CD14-positive monocyte (primary cell): Measurements from ENCODE around the gene YES1. TPM values are rescaled to one million over a fixed set of nuclear protein-coding genes. Genes with fewer than 3 reads are reported as not detected.

ENCODE experiments used
- DNase-seq, 3 donors: peaks; one replicate each; pipeline ENCODE4 v3.0.0-alpha.2; 2011 to 2022
- H2AFZ ChIP-seq: 2 replicates; pipeline ENCODE4 v1.6.0; 2012; ENCODE audit warnings: mild to moderate bottlenecking, low read depth, low read length, inconsistent platforms; ENCODE audit not compliant: insufficient read depth, poor library complexity, severe bottlenecking
- H3K27ac ChIP-seq, 2 donors: 1 replicate in 1 of 2; 2 replicates in 1 of 2; pipeline ENCODE4 v1.5.1; 2012 to 2013; ENCODE audit warnings: low read length in 2 of 2, control low read depth in 1 of 2, inconsistent platforms in 1 of 2, low read depth in 1 of 2, mild to moderate bottlenecking in 1 of 2
- H3K27me3 ChIP-seq, 2 donors: one replicate each; pipeline versions ENCODE4 v1.6.0 to v1.6.1; 2011 to 2013; ENCODE audit warnings: low read length in 2 of 2; ENCODE audit not compliant: control insufficient read depth in 2 of 2, insufficient read depth in 2 of 2
- H3K36me3 ChIP-seq, 2 donors: replicated peaks in 1 of 2; 1 replicate in 1 of 2; 2 replicates in 1 of 2; pipeline versions ENCODE4 v1.5.1 to v1.6.1; 2012 to 2013; ENCODE audit warnings: low read length in 2 of 2, control low read depth in 1 of 2, inconsistent platforms in 1 of 2, mild to moderate bottlenecking in 1 of 2; ENCODE audit not compliant: insufficient read depth in 2 of 2, control insufficient read depth in 1 of 2
- H3K4me1 ChIP-seq, 2 donors: 1 replicate in 1 of 2; 2 replicates in 1 of 2; pipeline versions ENCODE4 v1.5.1 to v1.6.1; 2012 to 2013; ENCODE audit warnings: low read length in 2 of 2, control low read depth in 1 of 2, inconsistent platforms in 1 of 2, mild to moderate bottlenecking in 1 of 2, moderate library complexity in 1 of 2; ENCODE audit not compliant: insufficient read depth in 2 of 2, control insufficient read depth in 1 of 2
- H3K4me2 ChIP-seq: replicated peaks from 2 replicates; pipeline ENCODE3; 2012; ENCODE audit warnings: low read length, moderate library complexity, mild to moderate bottlenecking; ENCODE audit not compliant: poor library complexity, severe bottlenecking; ENCODE audit errors: extremely low read depth
- H3K4me3 ChIP-seq, 3 experiments: fragments of 200-600 bp in 1 of 3; sonication (generic) in 1 of 3; replicated peaks in 1 of 3; 1 replicate in 2 of 3; 2 replicates in 1 of 3; pipeline ENCODE4 v1.5.1; 2011 to 2013; ENCODE audit warnings: low read length in 3 of 3, mild to moderate bottlenecking in 3 of 3, control low read depth in 2 of 3, low read depth in 2 of 3, inconsistent platforms in 1 of 3, moderate library complexity in 1 of 3
- H3K79me2 ChIP-seq: 2 replicates; pipeline ENCODE4 v1.6.0; 2012; ENCODE audit warnings: mild to moderate bottlenecking, control low read depth, inconsistent platforms, low read length, moderate library complexity; ENCODE audit not compliant: insufficient read depth
- H3K9ac ChIP-seq: 2 replicates; pipeline ENCODE4 v1.6.0; 2017; ENCODE audit warnings: low read length, mild to moderate bottlenecking; ENCODE audit not compliant: insufficient read depth, poor library complexity, severe bottlenecking
- H3K9me3 ChIP-seq, 2 donors: replicated peaks in 1 of 2; 1 replicate in 1 of 2; 2 replicates in 1 of 2; pipeline versions ENCODE4 v1.5.1 to v1.6.1; 2012 to 2013; ENCODE audit warnings: low read length in 2 of 2, control low read depth in 1 of 2; ENCODE audit not compliant: control insufficient read depth in 1 of 2, insufficient read depth in 1 of 2
- H4K20me1 ChIP-seq: 2 replicates; pipeline ENCODE4 v1.6.0; 2012; ENCODE audit warnings: mild to moderate bottlenecking, low read length, control low read depth, moderate library complexity; ENCODE audit not compliant: insufficient read depth
- H3K27ac Mint-ChIP-seq, 7 donors: one replicate each; pipeline ENCODE4 v1.8.0; 2020; ENCODE audit warnings: mild to moderate bottlenecking in 7 of 7, mixed read lengths in 7 of 7, moderate library complexity in 6 of 7, inconsistent platforms in 2 of 7
- H3K27me3 Mint-ChIP-seq, 3 donors: one replicate each; pipeline ENCODE4 v1.8.0; 2021 to 2022; ENCODE audit warnings: low read depth in 3 of 3, mild to moderate bottlenecking in 3 of 3, mixed read lengths in 3 of 3, moderate library complexity in 3 of 3, inconsistent platforms in 1 of 3
- H3K36me3 Mint-ChIP-seq, 2 donors: one replicate each; pipeline ENCODE4 v1.8.0; 2020; ENCODE audit warnings: mixed read lengths in 2 of 2, inconsistent platforms in 1 of 2, mild to moderate bottlenecking in 1 of 2
- H3K4me1 Mint-ChIP-seq: one replicate; pipeline ENCODE4 v1.8.0; 2020; ENCODE audit warnings: mild to moderate bottlenecking, mixed read lengths
- H3K4me3 Mint-ChIP-seq, 2 donors: one replicate each; pipeline ENCODE4 v1.8.0; 2020; ENCODE audit warnings: mild to moderate bottlenecking in 2 of 2, mixed read lengths in 2 of 2, moderate library complexity in 1 of 2
- H3K9me3 Mint-ChIP-seq, 7 donors: one replicate each; pipeline ENCODE4 v1.8.0; 2020 to 2022; ENCODE audit warnings: mixed read lengths in 7 of 7, mild to moderate bottlenecking in 6 of 7, moderate library complexity in 6 of 7, inconsistent platforms in 2 of 7
- CTCF ChIP-seq: fragments of 200-600 bp; IDR thresholded peaks from one replicate; pipeline ENCODE4 v1.8.0; 2022; ENCODE audit warnings: antibody characterized with exemption, mild to moderate bottlenecking
- WGBS: methylation state at CpG from one replicate; pipeline ENCODE4 v1.1.5; 2013; ENCODE audit warnings: missing lambda C conversion rate; ENCODE audit not compliant: insufficient coverage; 5-methylcytosine and 5-hydroxymethylcytosine counted together
- intact Hi-C, 2 donors: fragments of 100-400 bp; cut with micrococcal nuclease; formaldehyde crosslinking; loops; one replicate each; pipeline versions ENCODE4 v1.15.0 to v1.15.1; 2023
- polyA plus RNA-seq, 3 donors: library from polyadenylated mRNA; depleted of rRNA in 1 of 3; unstranded in 2 of 3; stranded (reverse) in 1 of 3; fragments of 300-500 nt in 2 of 3; fragments of >200 nt in 1 of 3; fragmentation: Illumina TruSeq in 2 of 3; gene quantifications; 1 replicate in 2 of 3; 2 replicates in 1 of 3; pipeline ENCODE4 v1.2.3, GENCODE V29; 2012 to 2021

YES1 gene
- polyA plus RNA-seq, 3 donors: not detected

GRCh38 chr18:814300-815084, 2.5 kb upstream of the YES1 start:
- Histone ChIP-seq H3K27ac (no peak overlapping the region), H3K36me3 (no peaks in the 10 kb centered on the region), H3K4me1 (peaks cover 23 to 31% of the 10 kb centered on the region in 2 donors), H3K9me3 (peaks cover 14 to 43% of the 10 kb centered on the region in 2 donors), H3K4me3 (no peak overlapping the region), H2AFZ (no peak overlapping the region), H4K20me1 (peaks cover 43% of the 10 kb centered on the region), H3K9ac (no peak overlapping the region), H3K27me3 (peaks cover 87 to 98% of the 10 kb centered on the region in 2 donors), H3K79me2 (no peaks in the 10 kb centered on the region), H3K4me2 (no peak overlapping the region)
- H3K36me3 Mint-ChIP-seq: peaks cover 8 to 12% of the 10 kb centered on the region in 2 donors
- peak overlapping the region in 1 of 2 donors; percentile 86 for H3K4me3 Mint-ChIP-seq
- H3K27ac Mint-ChIP-seq: no peak overlapping the region
- H3K4me1 Mint-ChIP-seq: peaks cover 24% of the 10 kb centered on the region
- TF ChIP-seq CTCF: no peak
- intact Hi-C loops: no loop called here
- DNase-seq: no peak
- WGBS: 83% methylated on average over 1 of the region's 4 CpGs
- peaks cover 14 to 29% (median 26%) of the 10 kb centered on the region in 7 donors for H3K9me3 Mint-ChIP-seq
- peaks cover 84 to 92% (median 90%) of the 10 kb centered on the region in 3 donors for H3K27me3 Mint-ChIP-seq

- H4K20me1 ChIP-seq: peaks cover 43% of the 10 kb centered on the region
- H3K4me1 ChIP-seq: peaks cover 23 to 31% of the 10 kb centered on the region in 2 donors
- no peak for TF ChIP-seq CTCF
- peaks cover 89 to 98% of the 10 kb centered on the region in 2 donors for H3K27me3 ChIP-seq
- H3K4me3 Mint-ChIP-seq: peak overlapping the region; percentile 34 to 93
- no peak overlapping the region for H3K4me2 ChIP-seq
- intact Hi-C loops: no loop called here
- H3K9me3 Mint-ChIP-seq: peaks cover 14 to 33% (median 24%) of the 10 kb centered on the region in 7 donors
- peak overlapping the region in 6 of 7 donors; percentile 43 to 87 (median 57) for H3K27ac Mint-ChIP-seq
- H3K4me1 Mint-ChIP-seq: peaks cover 24% of the 10 kb centered on the region
- 2% methylated on average over 8 of the region's 18 CpGs for WGBS
- H3K9ac ChIP-seq: no peak overlapping the region
- peak; percentile 61 to 76 (median 69) for DNase-seq
- no peak overlapping the region for H3K4me3 ChIP-seq
- H3K36me3 Mint-ChIP-seq: peaks cover 8 to 15% of the 10 kb centered on the region in 2 donors
- H3K36me3 ChIP-seq: no peaks in the 10 kb centered on the region
- no peaks in the 10 kb centered on the region for H3K79me2 ChIP-seq
- H3K27me3 Mint-ChIP-seq: peaks cover 85 to 92% (median 90%) of the 10 kb centered on the region in 3 donors
- H2AFZ ChIP-seq: no peak overlapping the region
- peaks cover 18 to 52% of the 10 kb centered on the region in 2 donors for H3K9me3 ChIP-seq
- H3K27ac ChIP-seq: no peak overlapping the region
These were observed 1.4 kb upstream of the YES1 start for GRCh38 chr18:813172-814071.
